K562 (cell line): ENCODE results near the gene TBXA2R. TPM values are rescaled to one million over a fixed set of nuclear protein-coding genes. Genes with fewer than 3 reads are reported as not detected.

Experiments used
- CEBPG ChIP-seq, 3 experiments: fragments of 200-800 bp in 1 of 3; sonication (Bioruptor generic) in 1 of 3; sonication (generic) in 1 of 3; formaldehyde crosslinking in 1 of 3; IDR thresholded peaks in 2 of 3; conservative IDR thresholded peaks in 1 of 3; 2 replicates each; pipeline versions ENCODE4 v1.6.1 to v1.8.0; 2016 to 2022; ENCODE audit warnings: missing compliant biosample characterization in 2 of 3, missing genetic modification characterization in 2 of 3, mild to moderate bottlenecking in 1 of 3, missing genetic modification reagents in 1 of 3
- CTCFL ChIP-seq: IDR thresholded peaks from 2 replicates; pipeline ENCODE4 v1.6.1; 2011; ENCODE audit warnings: borderline replicate concordance, low read depth, mild to moderate bottlenecking, moderate library complexity, low read length; ENCODE audit not compliant: insufficient read depth, poor library complexity, severe bottlenecking
- FUS ChIP-seq: fragments of 200-400 bp; formaldehyde crosslinking; optimal IDR thresholded peaks from 2 replicates; pipeline ENCODE3; 2017; ENCODE audit warnings: low read depth, low read length
- NBN ChIP-seq: fragments of 450-650 bp; IDR thresholded peaks from 2 replicates; pipeline ENCODE4 v1.6.1; 2016; ENCODE audit warnings: low read depth, mild to moderate bottlenecking
- POU5F1 ChIP-seq: fragments of 150-350 bp; IDR thresholded peaks from 2 replicates; pipeline ENCODE4 v1.6.1; 2014; ENCODE audit warnings: borderline replicate concordance, low read length, low read depth, mild to moderate bottlenecking; ENCODE audit not compliant: partially characterized antibody
- RBBP5 ChIP-seq: fragments of 200-600 bp; sonication (generic); IDR thresholded peaks from 2 replicates; pipeline ENCODE4 v1.6.1; 2012; ENCODE audit warnings: borderline replicate concordance, mild to moderate bottlenecking, low read length, control low read depth, inconsistent platforms; ENCODE audit not compliant: insufficient read depth, poor library complexity, severe bottlenecking
- RBM25 ChIP-seq: fragments of 200-400 bp; formaldehyde crosslinking; IDR thresholded peaks from 2 replicates; pipeline ENCODE4 v1.6.1; 2018; ENCODE audit warnings: low read length, low read depth, moderate library complexity; ENCODE audit not compliant: severe bottlenecking
- RREB1 ChIP-seq: fragments of 250-450 bp; sonication (Bioruptor Pico); IDR thresholded peaks from 2 replicates; pipeline ENCODE4 v1.4.0; 2020
- SMAD4 ChIP-seq: fragments of 250-450 bp; sonication (Bioruptor Pico); conservative IDR thresholded peaks from 2 replicates; pipeline ENCODE4 v1.8.0; 2021; ENCODE audit warnings: inconsistent platforms, mild to moderate bottlenecking, moderate library complexity
- THAP7 ChIP-seq: fragments of 250-450 bp; sonication (Bioruptor Pico); IDR thresholded peaks from 2 replicates; pipeline ENCODE4 v1.5.0; 2021
- ZBTB43 ChIP-seq: sonication (generic); formaldehyde crosslinking; IDR thresholded peaks from 2 replicates; pipeline ENCODE4 v1.8.0; 2023; ENCODE audit warnings: mild to moderate bottlenecking, missing genetic modification reagents
- ZBTB7A ChIP-seq: IDR thresholded peaks from 2 replicates; pipeline ENCODE4 v1.6.1; 2011; ENCODE audit warnings: low read depth, mild to moderate bottlenecking, low read length, moderate library complexity, borderline replicate concordance; ENCODE audit not compliant: control insufficient read depth
- ZNF583 ChIP-seq: fragments of 250-450 bp; sonication (Bioruptor Pico); IDR thresholded peaks from 2 replicates; pipeline ENCODE4 v1.4.0; 2020
- ZNF589 ChIP-seq: fragments of 200-800 bp; sonication (Bioruptor generic); IDR thresholded peaks from 2 replicates; pipeline ENCODE4 v1.6.1; 2016; ENCODE audit warnings: low read depth, missing genetic modification characterization, missing compliant biosample characterization
- polyA plus RNA-seq, 8 experiments: library from polyadenylated mRNA; depleted of rRNA in 4 of 8; stranded (reverse) in 5 of 8; unstranded in 3 of 8; fragments of >200 nt; fragmentation: Nextera tagmentation in 2 of 8; fragmentation: Illumina TruSeq in 1 of 8; extraction: Ambion mirVana in 2 of 8; extraction: Trizol in 1 of 8; gene quantifications; 2 replicates each; pipeline versions ENCODE4 v1.2.1 to v1.2.3, GENCODE V29; 2011 to 2014; ENCODE audit warnings: inconsistent platforms in 1 of 8, missing spikeins in 1 of 8
- total RNA-seq, 7 experiments: library from RNA; depleted of rRNA in 6 of 7; stranded (reverse); fragments of >200 nt in 6 of 7; fragmentation: Illumina TruSeq in 2 of 7; extraction: Trizol in 2 of 7; gene quantifications; 2 replicates each; pipeline versions ENCODE4 v1.2.1 to v1.2.3, GENCODE V29; 2011 to 2021; ENCODE audit warnings: low replicate concordance in 1 of 7

The TBXA2R gene
- total and polyA plus RNA-seq, 9 of the 15 experiments (the other 6 are each of a cell fraction or from before 2014, with no cell fraction given), result 1.5 to 24.0 (median 2.8) TPM

GRCh38 chr19:3556978-3557460, 49.7 kb downstream of the TBXA2R start (continued):
- TF ChIP-seq SMAD4 (CRISPR knock-in tag), result 0 out of 2 replicates have a peak, but pooled peaks have one; percentile 37
- no peak for TF ChIP-seq FUS
- 0 out of 2 replicates have a peak, but pooled peaks have one; percentile 14 for TF ChIP-seq ZNF583 (CRISPR knock-in tag)
- TF ChIP-seq RREB1 (CRISPR knock-in tag), result no peak
- no peak for TF ChIP-seq POU5F1
- no peak for TF ChIP-seq RBM25
- peak; percentile 59; the same call in 1 of the 2 replicates for TF ChIP-seq ZBTB7A
- TF ChIP-seq ZNF589 (CRISPR knock-in tag), result 0 out of 2 replicates have a peak, but pooled peaks have one; percentile 38
- TF ChIP-seq CTCFL, result peak; percentile 10
- TF ChIP-seq NBN, result no peak
- TF ChIP-seq THAP7, result no peak
- TF ChIP-seq RBBP5, result peak; percentile 80
- peak; percentile 23; the same call in 1 of the 2 replicates for TF ChIP-seq CEBPG (CRISPR knock-in tag; IDR thresholded peaks at IDR 0.05)
- TF ChIP-seq CEBPG (tag; conservative IDR thresholded peaks at IDR 0.05 in 1 of 2, IDR thresholded peaks at IDR 0.05 in 1 of 2), result no peak
- TF ChIP-seq ZBTB43 (CRISPR knock-in tag), result no peak
